H54 (cell line): Measurements from ENCODE around the gene ASB13.
A peak's percentile ranks its signal among the peaks of the same experiment; 100 is the strongest.

Experiments used
- DNase-seq: peaks from one replicate; pipeline ENCODE4 v3.0.0; 2011; ENCODE audit warnings: low spot score, mixed read lengths; ENCODE audit not compliant: insufficient read length
- FAIRE-seq: peaks from 3 replicates; lab custom pipeline; 2011; peaks lifted over from hg19 to GRCh38; lab: Jason Lieb, UNC
- POLR2A ChIP-seq: IDR thresholded peaks from 2 replicates; pipeline ENCODE4 v1.6.1; 2011; ENCODE audit warnings: low read depth, mild to moderate bottlenecking, low read length

Gene ASB13

GRCh38 chr10:5666008-5666840, at the start of gene ASB13:
Gene ASB13, minus strand, starts transcription at chr10:5666595. Its CDS starts 44 bp downstream, at chr10:5666551.
- TF ChIP-seq POLR2A: peak; percentile 56
- DNase-seq (peak; percentile 42), FAIRE-seq (no peak)

GRCh38 chr10:5711642-5712041, 45.2 kb upstream of the ASB13 start:
- FAIRE-seq (no peak), DNase-seq (no peak)
- TF ChIP-seq POLR2A: no peak

- DNase-seq (no peak), FAIRE-seq (no peak)
- TF ChIP-seq POLR2A: no peak
Measured at GRCh38 chr10:5710859-5711258, 44.5 kb upstream of the ASB13 start.

GRCh38 chr10:5709865-5710264, 43.5 kb upstream of the ASB13 start:
- TF ChIP-seq POLR2A: no peak
- FAIRE-seq: no peak
- no peak for DNase-seq

- DNase-seq: no peak
- FAIRE-seq: no peak
- no peak for TF ChIP-seq POLR2A
Measured at GRCh38 chr10:5708356-5708755, 42.0 kb upstream of the ASB13 start.

GRCh38 chr10:5698062-5698461, 31.7 kb upstream of the ASB13 start:
- no peak for TF ChIP-seq POLR2A
- FAIRE-seq (no peak), DNase-seq (no peak)

- TF ChIP-seq POLR2A: no peak
- DNase-seq: no peak
- no peak for FAIRE-seq
Measured at GRCh38 chr10:5697342-5697741, 30.9 kb upstream of the ASB13 start.

GRCh38 chr10:5694573-5694972, 28.2 kb upstream of the ASB13 start:
- TF ChIP-seq POLR2A: no peak
- DNase-seq (no peak), FAIRE-seq (no peak)

- FAIRE-seq (no peak), DNase-seq (no peak)
- TF ChIP-seq POLR2A: no peak
Measured at GRCh38 chr10:5692461-5693358, 26.3 kb upstream of the ASB13 start.

- DNase-seq (no peak), FAIRE-seq (no peak)
- TF ChIP-seq POLR2A: no peak
Measured at GRCh38 chr10:5691786-5692185, 25.4 kb upstream of the ASB13 start.

GRCh38 chr10:5688587-5688986, 22.2 kb upstream of the ASB13 start:
- no peak for FAIRE-seq
- no peak for DNase-seq
- TF ChIP-seq POLR2A: no peak

- DNase-seq (no peak), FAIRE-seq (no peak)
- no peak for TF ChIP-seq POLR2A
Measured at GRCh38 chr10:5685764-5686240, 19.4 kb upstream of the ASB13 start.

- DNase-seq (no peak), FAIRE-seq (no peak)
- TF ChIP-seq POLR2A: no peak
Measured at GRCh38 chr10:5684971-5685763, 18.8 kb upstream of the ASB13 start.
